Uterus (tissue), 2 donors: ENCODE results near the gene FERMT3.

ENCODE experiments used
- POLR2A ChIP-seq, 2 donors: fragments of 450-650 bp; IDR thresholded peaks; one replicate each; pipeline ENCODE4 v1.6.1; 2016; ENCODE audit warnings: antibody characterized with exemption in 2 of 2, mild to moderate bottlenecking in 1 of 2, moderate library complexity in 1 of 2
- TF ChIP-seq, protein P1 (sequence below), 4 experiments: fragments of 200-600 bp in 2 of 4; fragments of 450-650 bp in 2 of 4; sonication (generic) in 2 of 4; IDR thresholded peaks; one replicate each; pipeline ENCODE4 v1.5.1; 2016 to 2019; ENCODE audit warnings: antibody characterized with exemption in 4 of 4, mild to moderate bottlenecking in 2 of 4, moderate library complexity in 1 of 4

DNA sequence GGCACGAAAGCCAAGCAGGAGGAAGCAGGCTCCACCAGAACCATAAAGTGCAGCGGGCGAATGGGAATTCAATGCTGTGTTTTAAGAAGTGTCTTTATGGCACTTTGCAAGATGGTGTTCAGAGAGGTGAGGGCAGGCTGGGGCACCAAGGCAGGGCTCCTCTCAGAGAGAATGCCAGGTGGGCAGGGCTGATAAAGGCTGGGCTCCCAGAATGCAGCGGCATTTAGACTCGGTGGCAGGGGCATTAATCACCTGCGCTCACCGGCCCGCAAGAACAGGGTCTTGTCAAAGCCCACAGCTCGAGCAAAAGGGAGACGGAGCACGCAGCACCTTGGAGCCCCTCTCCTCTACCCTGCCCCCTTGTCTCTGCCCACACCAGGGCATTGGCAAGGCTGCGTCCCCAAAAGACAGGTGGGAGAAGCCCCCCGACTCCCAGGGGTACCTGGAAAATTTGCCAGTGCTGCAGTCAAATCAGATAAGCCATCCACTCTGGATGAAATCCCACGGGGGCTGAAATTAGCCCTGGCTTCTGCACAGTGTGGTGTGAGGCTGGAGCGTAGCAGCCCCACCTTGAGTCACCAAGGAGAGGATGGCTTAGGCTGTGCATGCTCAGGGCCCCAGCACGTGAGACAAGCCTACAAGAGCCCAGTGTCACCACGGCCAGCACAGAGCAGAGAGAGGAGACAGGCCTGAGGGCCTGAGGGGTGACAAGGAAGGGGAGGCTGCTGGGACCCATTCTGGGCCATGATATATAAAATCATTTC is 48.7 kb upstream of the FERMT3 start:
- TF ChIP-seq, protein P1, sequence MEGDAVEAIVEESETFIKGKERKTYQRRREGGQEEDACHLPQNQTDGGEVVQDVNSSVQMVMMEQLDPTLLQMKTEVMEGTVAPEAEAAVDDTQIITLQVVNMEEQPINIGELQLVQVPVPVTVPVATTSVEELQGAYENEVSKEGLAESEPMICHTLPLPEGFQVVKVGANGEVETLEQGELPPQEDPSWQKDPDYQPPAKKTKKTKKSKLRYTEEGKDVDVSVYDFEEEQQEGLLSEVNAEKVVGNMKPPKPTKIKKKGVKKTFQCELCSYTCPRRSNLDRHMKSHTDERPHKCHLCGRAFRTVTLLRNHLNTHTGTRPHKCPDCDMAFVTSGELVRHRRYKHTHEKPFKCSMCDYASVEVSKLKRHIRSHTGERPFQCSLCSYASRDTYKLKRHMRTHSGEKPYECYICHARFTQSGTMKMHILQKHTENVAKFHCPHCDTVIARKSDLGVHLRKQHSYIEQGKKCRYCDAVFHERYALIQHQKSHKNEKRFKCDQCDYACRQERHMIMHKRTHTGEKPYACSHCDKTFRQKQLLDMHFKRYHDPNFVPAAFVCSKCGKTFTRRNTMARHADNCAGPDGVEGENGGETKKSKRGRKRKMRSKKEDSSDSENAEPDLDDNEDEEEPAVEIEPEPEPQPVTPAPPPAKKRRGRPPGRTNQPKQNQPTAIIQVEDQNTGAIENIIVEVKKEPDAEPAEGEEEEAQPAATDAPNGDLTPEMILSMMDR (IDR thresholded peaks at IDR 0.05) = no peak
- no peak for TF ChIP-seq POLR2A (IDR thresholded peaks at IDR 0.05)
